Activated CD8-positive, alpha-beta T cell treated with anti-CD3 and anti-CD28 coated beads, Interleukin-2, amount 10 ng/mL, durations not matched to agents 7 days and 5 days (primary cell): ENCODE data around the gene LRP6. TPM values are rescaled to one million over a fixed set of nuclear protein-coding genes. Genes with fewer than 3 reads are reported as not detected.
"Not testable (repeated sequence)": the region's sequence is repeated elsewhere in the genome, so short reads cannot be mapped to it uniquely, and the experiment has no call there.

ENCODE experiments used
- ATAC-seq: fragments of 150-1000 bp; cut with Tn5 transposase; one replicate; pipeline ENCODE4 v1.10.0; 2021; ENCODE audit warnings: moderate library complexity
- CTCF ChIA-PET: fragments of 350-600 bp; sonication (Branson Sonifier 250); formaldehyde crosslinking; loops from one replicate; lab custom pipeline; 2021; ENCODE audit warnings: antibody characterized with exemption; lab: Charles Lee
- POLR2A ChIA-PET: fragments of 350-600 bp; sonication (Branson Sonifier 250); formaldehyde crosslinking; loops from one replicate; lab custom pipeline; 2021; ENCODE audit warnings: antibody characterized with exemption; lab: Charles Lee
- DNase-seq: peaks from one replicate; pipeline ENCODE4 v3.0.0-alpha.2; 2020
- H3K27ac Mint-ChIP-seq: one replicate; pipeline ENCODE4 v1.8.0; 2021; ENCODE audit warnings: mild to moderate bottlenecking, mixed read lengths
- H3K27me3 Mint-ChIP-seq: one replicate; pipeline ENCODE4 v1.8.0; 2021; ENCODE audit warnings: low read depth, mixed read lengths
- H3K36me3 Mint-ChIP-seq: one replicate; pipeline ENCODE4 v1.8.0; 2021; ENCODE audit warnings: low read depth, mixed read lengths
- H3K4me1 Mint-ChIP-seq: one replicate; pipeline ENCODE4 v1.8.0; 2021; ENCODE audit warnings: low read depth, mixed read lengths
- H3K4me3 Mint-ChIP-seq: one replicate; pipeline ENCODE4 v1.8.0; 2021; ENCODE audit warnings: mild to moderate bottlenecking, mixed read lengths
- H3K9me3 Mint-ChIP-seq: one replicate; pipeline ENCODE4 v1.8.0; 2022; ENCODE audit warnings: mixed read lengths; ENCODE audit not compliant: insufficient read depth
- total RNA-seq, 2 experiments: library from RNA; stranded (reverse); gene quantifications; one replicate each; pipeline ENCODE4 v1.2.3, GENCODE V29; 2021

Gene LRP6
- total RNA-seq, 2 experiments from 2014 or later: 0.08 to 0.37 TPM

DNA sequence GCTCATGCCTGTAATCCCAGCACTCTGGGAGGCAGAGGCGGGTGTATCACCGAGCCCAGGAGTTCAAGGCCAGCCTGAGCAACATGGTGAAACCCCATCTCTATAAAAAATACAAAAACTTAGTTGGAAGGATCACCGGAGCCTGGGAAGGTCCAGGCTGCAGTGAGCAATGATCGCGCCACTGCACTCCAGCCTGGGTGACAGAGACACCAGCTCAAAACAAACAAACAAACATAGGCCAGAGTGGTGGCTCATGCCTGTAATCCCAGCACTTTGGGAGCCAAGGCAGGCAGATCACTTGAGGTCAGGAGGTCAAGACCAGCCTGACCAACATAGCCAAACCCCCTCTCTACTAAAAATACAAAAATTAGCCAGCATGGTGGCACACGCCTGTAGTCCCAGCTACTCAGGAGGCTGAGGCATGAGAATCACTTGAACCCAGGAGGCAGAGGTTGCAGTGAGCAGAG, 10.5 kb downstream of the LRP6 start:
- H3K4me1 Mint-ChIP-seq, H3K9me3 Mint-ChIP-seq, ATAC-seq, H3K27ac Mint-ChIP-seq, H3K4me3 Mint-ChIP-seq, H3K36me3 Mint-ChIP-seq, DNase-seq, POLR2A ChIA-PET, CTCF ChIA-PET, H3K27me3 Mint-ChIP-seq: not testable (repeated sequence)

DNA sequence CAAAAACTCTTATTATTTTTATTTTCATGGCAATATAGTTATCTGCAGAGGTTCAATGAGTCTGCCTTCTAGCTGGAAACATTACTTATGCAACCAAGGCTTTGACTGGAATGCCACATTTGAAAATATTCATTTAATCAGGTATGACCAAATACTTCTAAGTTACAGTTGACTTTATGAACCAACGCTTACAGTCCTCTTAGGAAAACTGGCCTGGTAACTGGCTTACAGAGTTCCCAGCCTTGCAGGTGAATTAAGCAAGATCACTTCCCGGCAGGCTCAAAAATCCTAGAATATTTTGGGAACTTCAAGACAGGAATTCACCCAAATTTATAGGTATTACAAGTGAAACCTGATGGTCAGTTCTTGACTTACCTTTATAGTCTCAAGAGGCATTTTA, 12.3 kb downstream of the LRP6 start:
- no peak overlapping the region for H3K27ac Mint-ChIP-seq
- H3K27me3 Mint-ChIP-seq: peaks cover 7% of the 10 kb centered on the region
- DNase-seq: no peak
- no peaks in the 10 kb centered on the region for H3K36me3 Mint-ChIP-seq
- ATAC-seq: no peak
- H3K4me1 Mint-ChIP-seq: peaks cover 4% of the 10 kb centered on the region
- POLR2A ChIA-PET: no interaction called here
- no peak overlapping the region for H3K4me3 Mint-ChIP-seq
- no peaks in the 10 kb centered on the region for H3K9me3 Mint-ChIP-seq
- CTCF ChIA-PET: interaction anchor here (0.8 kb wide), 1 partner anchor 15 kb away, joined by 3 read pairs; no protein-coding TSS in a partner anchor

DNA sequence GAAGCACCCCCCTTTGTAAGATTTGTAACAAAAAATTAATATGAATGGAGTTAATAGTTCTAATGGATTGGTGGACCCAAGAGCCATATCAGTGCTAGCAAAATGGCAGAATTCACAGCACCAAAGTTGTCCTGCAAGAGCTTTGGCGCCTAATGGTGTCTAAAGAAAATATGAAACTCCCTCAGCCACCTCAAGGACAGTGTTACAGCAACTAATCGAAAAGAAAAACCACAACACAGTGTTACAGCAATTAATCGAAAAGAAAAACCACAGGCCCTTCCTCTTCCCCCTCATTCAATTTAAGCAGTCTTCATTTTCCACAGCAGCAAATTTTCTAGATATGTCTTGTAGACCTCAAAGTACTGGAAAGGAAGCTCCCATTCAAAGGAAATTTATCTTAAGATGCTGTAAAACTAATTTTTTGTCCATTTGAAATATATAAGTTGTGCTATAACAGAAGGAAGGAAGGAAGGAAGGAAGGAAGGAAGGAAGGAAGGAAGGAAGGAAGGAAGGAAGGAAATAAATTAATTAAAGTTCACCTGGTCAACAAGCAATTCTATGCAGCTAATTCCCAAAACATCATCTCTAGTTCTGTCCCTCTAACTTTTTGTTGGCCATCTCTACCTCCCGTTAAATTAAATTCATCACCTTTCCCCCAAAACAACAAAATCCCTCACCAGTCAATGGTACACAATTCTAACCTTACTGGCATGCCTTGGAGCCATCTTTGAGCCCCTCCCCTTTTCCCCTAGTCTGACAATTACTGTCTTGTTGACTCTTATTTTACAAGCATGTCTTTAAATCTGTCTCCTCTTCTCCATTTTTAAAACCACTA, 17.4 kb downstream of the LRP6 start:
- H3K9me3 Mint-ChIP-seq: no peaks in the 10 kb centered on the region
- no peak overlapping the region for H3K27ac Mint-ChIP-seq
- DNase-seq: no peak
- peaks cover 13% of the 10 kb centered on the region for H3K4me1 Mint-ChIP-seq
- ChIA-PET POLR2A (no interaction called here), CTCF (no interaction called here)
- H3K36me3 Mint-ChIP-seq: no peaks in the 10 kb centered on the region
- no peak overlapping the region for H3K4me3 Mint-ChIP-seq
- ATAC-seq: no peak
- H3K27me3 Mint-ChIP-seq: peaks cover 16% of the 10 kb centered on the region

DNA sequence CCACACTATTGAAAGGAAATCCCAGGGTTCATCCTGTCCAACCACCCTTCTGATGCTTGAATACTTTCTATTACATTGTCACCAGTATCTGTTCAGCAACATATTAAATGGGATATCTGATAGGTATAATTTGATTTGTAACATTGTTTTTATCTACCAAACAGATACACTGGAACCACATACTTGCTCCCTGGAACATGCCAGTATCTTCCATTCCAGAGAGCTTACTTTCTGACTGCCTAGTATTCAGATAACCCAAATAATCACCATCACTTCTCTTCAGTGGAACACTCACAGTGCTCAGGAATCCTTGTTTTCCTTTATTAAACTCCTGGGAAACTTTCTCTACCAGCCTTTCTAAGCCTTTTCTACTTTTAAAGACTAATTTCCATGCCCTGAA, 19.3 kb downstream of the LRP6 start:
- Mint-ChIP-seq H3K27ac (no peak overlapping the region), H3K9me3 (no peaks in the 10 kb centered on the region), H3K4me3 (no peak overlapping the region), H3K4me1 (peaks cover 13% of the 10 kb centered on the region), H3K27me3 (peaks cover 23% of the 10 kb centered on the region), H3K36me3 (no peaks in the 10 kb centered on the region)
- ChIA-PET POLR2A (no interaction called here), CTCF (interaction anchor here (1.1 kb wide), 1 partner anchor 8 kb away, joined by 3 read pairs; no protein-coding TSS in a partner anchor)
- DNase-seq: no peak
- ATAC-seq: no peak

DNA sequence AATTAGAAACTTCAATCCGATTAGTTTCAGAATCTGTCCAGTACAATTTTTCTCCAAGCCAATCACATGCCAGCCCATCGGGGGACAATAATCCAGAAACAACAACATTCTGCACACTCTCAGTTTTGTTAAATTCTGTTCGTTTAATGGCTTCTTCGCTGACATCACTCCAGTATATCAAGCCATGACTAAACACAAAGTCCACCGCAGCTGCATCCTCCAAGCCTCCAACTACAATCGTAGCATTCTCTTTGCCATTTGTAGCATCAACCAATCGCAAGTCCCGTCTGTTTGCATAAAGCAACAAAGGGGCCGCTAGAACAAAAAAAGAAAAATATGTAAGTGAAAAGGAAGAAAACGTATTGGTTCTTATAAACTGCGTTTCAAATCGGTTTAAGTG, 22.5 kb downstream of the LRP6 start:
- DNase-seq (no peak), ATAC-seq (no peak)
- Mint-ChIP-seq H3K27ac (no peak overlapping the region), H3K36me3 (no peaks in the 10 kb centered on the region), H3K9me3 (no peaks in the 10 kb centered on the region), H3K27me3 (peaks cover 36% of the 10 kb centered on the region), H3K4me3 (no peak overlapping the region), H3K4me1 (peaks cover 7% of the 10 kb centered on the region)
- POLR2A ChIA-PET: no interaction called here
- CTCF ChIA-PET: no interaction called here

DNA sequence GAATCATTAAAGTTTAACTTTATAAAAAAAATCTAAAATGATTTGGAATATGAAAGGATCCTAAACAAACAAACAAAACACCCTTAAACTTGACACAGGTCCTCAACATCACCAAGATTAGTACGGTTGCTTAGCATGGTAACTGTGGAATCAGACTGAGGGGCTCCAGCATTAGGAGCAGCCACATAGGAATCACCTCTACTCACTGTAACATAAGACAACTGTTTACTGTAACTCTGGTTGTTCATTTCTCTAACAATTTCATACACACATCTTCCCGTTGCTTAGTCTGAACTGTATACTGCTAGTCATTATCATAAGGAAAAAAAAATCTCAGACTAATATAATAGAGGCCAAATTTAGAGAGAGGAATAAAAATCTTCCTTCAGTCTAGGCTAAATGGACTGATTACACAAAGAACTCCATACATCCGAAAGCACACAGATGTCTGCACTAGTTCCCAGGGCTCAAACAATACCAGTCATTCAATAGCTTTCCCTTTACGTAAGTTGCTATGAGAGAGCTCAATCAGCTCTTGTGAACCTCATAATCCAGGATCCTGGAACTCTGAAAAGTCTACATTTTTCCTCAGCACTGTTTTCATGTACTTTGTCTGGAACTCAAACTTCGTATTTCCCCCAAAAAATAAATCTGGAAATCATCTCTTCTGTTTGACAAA, 26.0 kb downstream of the LRP6 start:
- no peak for DNase-seq

DNA sequence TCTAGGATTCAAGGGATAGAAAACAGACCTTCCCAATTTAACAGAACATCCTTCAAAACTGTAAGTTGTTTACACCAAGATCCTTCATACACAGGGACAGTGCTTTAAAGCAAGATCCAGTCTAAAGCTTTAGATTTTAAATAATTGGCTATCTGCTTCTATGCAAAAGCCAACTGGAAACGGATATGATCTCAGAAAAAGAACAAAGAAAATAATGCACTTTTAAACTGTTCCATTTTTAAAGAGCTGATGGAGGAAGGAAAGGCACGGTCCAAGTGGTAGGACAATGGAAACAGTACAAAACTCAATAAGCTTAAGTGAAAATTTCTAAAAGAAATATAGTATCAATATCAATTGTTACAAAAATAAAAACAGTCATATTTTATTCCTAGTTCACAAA, 27.7 kb downstream of the LRP6 start:
- H3K36me3 Mint-ChIP-seq: no peaks in the 10 kb centered on the region
- POLR2A ChIA-PET: interaction anchor here (0.6 kb wide), 1 partner anchor 99 kb away, joined by 3 read pairs; no protein-coding TSS in a partner anchor
- CTCF ChIA-PET: interaction anchor here (0.6 to 1.2 kb wide), 3 partner anchors 9 to 815 kb away, joined by 3 read pairs; no protein-coding TSS in a partner anchor

More for the DNA sequence above, 26.0 kb downstream of the LRP6 start:
- ChIA-PET CTCF (no interaction called here), POLR2A (no interaction called here)
- Mint-ChIP-seq H3K27me3 (peaks cover 44% of the 10 kb centered on the region), H3K4me1 (no peaks in the 10 kb centered on the region), H3K36me3 (no peaks in the 10 kb centered on the region), H3K4me3 (no peak overlapping the region), H3K9me3 (no peaks in the 10 kb centered on the region), H3K27ac (no peak overlapping the region)
- no peak for ATAC-seq

DNA sequence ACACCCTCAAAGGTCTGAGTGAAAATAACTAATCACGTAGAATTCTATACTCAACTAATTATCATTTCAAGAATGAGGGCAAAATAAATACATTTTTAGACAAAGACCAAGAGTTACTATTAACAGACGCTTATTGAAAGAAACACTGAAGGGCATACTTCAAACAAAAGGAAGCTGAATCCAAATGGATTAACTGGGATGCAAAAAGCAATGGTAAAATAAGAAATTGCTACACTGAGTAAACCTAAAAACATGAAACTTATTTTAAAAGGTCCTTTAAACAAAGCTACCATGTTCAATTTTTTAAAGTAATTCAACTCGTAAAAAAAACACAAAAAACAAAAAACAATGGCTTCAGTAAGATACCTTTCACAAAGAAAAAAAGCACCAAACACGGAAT, 28.2 kb downstream of the LRP6 start:
- no peak for DNase-seq
- Mint-ChIP-seq H3K27me3 (peaks cover 34% of the 10 kb centered on the region), H3K4me3 (no peak overlapping the region), H3K36me3 (no peaks in the 10 kb centered on the region), H3K4me1 (no peaks in the 10 kb centered on the region), H3K9me3 (no peaks in the 10 kb centered on the region), H3K27ac (no peak overlapping the region)
- ATAC-seq: no peak
- ChIA-PET POLR2A (interaction anchor here (0.6 kb wide), 1 partner anchor 100 kb away, joined by 3 read pairs; no protein-coding TSS in a partner anchor), CTCF (interaction anchor here (0.6 to 1.2 kb wide), 2 partner anchors 10 to 814 kb away, joined by 3 read pairs; no protein-coding TSS in a partner anchor)

More for the DNA sequence above, 27.7 kb downstream of the LRP6 start:
- H3K9me3 Mint-ChIP-seq: no peaks in the 10 kb centered on the region
- H3K27ac Mint-ChIP-seq: no peak overlapping the region
- peaks cover 37% of the 10 kb centered on the region for H3K27me3 Mint-ChIP-seq
- H3K4me1 Mint-ChIP-seq: no peaks in the 10 kb centered on the region
- no peak for DNase-seq
- no peak for ATAC-seq
- H3K4me3 Mint-ChIP-seq: no peak overlapping the region

DNA sequence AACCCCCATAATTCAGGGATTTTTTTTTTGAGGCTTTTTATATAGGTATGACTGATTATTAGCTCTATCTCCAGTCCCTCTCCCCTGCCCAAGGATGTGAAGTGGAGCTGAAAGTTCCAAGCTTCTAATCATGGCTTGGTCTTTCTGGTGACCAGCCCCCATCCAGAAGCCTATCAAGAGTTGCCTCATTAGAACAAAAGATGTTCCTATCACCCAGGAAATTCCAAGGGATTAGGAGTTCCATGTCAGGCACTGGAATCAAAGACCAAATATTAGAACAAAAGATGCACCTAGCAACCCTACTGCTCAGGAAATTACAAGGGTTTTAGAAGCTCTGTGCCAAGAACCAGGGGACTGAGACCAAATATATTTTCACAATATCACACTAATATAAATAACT, 29.9 kb downstream of the LRP6 start:
- ChIA-PET POLR2A (interaction anchor here (1.0 kb wide), 1 partner anchor 123 kb away, joined by 3 read pairs; no protein-coding TSS in a partner anchor), CTCF (no interaction called here)
- no peaks in the 10 kb centered on the region for H3K36me3 Mint-ChIP-seq
- no peaks in the 10 kb centered on the region for H3K9me3 Mint-ChIP-seq
- no peak for DNase-seq
- no peak overlapping the region for H3K4me3 Mint-ChIP-seq
- H3K27me3 Mint-ChIP-seq: peaks cover 28% of the 10 kb centered on the region
- no peaks in the 10 kb centered on the region for H3K4me1 Mint-ChIP-seq
- no peak overlapping the region for H3K27ac Mint-ChIP-seq
- no peak for ATAC-seq

DNA sequence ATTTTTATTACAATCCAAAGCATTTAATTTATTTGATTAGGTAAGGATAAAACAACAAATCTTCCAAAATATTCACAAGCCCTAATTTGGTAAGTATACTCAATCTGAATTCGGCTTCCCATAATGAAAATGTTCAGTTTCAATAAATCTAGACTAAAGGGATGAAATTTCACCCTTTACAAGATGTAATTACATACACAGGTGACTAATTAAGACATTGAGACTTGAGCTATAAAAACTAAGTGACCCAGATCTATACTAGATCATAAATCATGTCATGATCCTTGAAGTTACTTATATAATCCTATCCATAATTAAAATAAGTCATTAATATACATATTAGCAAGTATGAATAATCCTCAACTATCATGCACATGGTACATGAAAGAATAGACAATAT, 36.6 kb downstream of the LRP6 start:
- DNase-seq (no peak), ATAC-seq (no peak)
- H3K27me3 Mint-ChIP-seq: peaks cover 6% of the 10 kb centered on the region
- H3K4me1 Mint-ChIP-seq: no peaks in the 10 kb centered on the region
- H3K36me3 Mint-ChIP-seq: no peaks in the 10 kb centered on the region
- no peak overlapping the region for H3K27ac Mint-ChIP-seq
- ChIA-PET POLR2A (no interaction called here), CTCF (interaction anchor here (1.4 kb wide), 1 partner anchor 97 kb away, joined by 3 read pairs; no protein-coding TSS in a partner anchor)
- H3K9me3 Mint-ChIP-seq: no peaks in the 10 kb centered on the region
- H3K4me3 Mint-ChIP-seq: no peak overlapping the region

DNA sequence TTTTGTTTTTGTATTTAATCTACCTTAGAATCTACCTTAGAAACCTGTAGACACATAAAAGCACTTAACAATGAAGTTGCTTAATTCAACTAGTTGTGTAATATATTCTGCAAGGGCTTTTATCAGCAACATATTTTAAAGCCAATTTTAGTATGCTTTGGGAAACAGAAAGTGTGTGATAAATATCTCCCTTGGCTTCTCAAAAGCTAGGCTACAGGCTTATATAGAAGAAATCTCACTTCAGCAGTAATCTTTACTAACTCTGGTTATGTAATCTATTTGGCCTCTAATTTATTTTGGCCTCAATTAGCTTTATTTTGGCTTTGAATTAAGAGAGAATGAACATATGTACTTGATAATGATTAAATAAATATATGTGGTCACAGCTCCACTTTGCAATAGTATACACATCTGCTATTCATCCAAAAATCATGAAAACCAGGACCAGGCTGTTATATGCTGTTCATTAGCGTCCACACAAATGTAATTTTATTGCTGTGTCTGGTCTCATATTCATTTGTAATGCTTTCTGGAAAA, 37.2 kb downstream of the LRP6 start:
- no peak overlapping the region for H3K27ac Mint-ChIP-seq
- H3K36me3 Mint-ChIP-seq: no peaks in the 10 kb centered on the region
- CTCF ChIA-PET: interaction anchor here (1.4 kb wide), 1 partner anchor 98 kb away, joined by 3 read pairs; no protein-coding TSS in a partner anchor
- ATAC-seq: no peak
- no peaks in the 10 kb centered on the region for H3K9me3 Mint-ChIP-seq
- DNase-seq: no peak
- H3K27me3 Mint-ChIP-seq: peaks cover 9% of the 10 kb centered on the region
- POLR2A ChIA-PET: interaction anchor here (0.6 kb wide), 1 partner anchor 176 kb away, joined by 3 read pairs; no protein-coding TSS in a partner anchor
- H3K4me3 Mint-ChIP-seq: no peak overlapping the region
- no peaks in the 10 kb centered on the region for H3K4me1 Mint-ChIP-seq
